Measurements from ENCODE around the gene MRPL36.

DNA sequence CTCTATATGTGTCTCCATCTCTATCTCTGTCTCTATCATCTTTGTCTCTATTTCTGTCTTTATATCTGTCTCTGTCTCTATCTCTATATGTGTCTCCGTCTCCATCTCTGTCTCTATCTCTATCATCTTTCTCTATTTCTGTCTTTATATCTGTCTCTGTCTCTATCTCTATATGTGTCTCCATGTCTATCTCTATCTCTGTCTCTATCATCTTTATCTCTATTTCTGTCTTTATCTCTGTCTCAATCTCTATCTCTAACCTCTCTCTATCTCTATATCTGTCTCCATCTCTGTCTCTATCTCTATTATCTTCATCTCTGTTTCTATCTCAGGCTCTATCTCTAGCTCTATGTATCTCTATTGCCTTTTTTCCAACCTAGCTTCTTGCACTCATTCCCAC is 46.1 kb upstream of the MRPL36 start:
- TF ChIP-seq GABPA (IDR thresholded peaks at IDR 0.05 in 1 of 2, conservative IDR thresholded peaks at IDR 0.05 in 1 of 2): no peak
- TF ChIP-seq, protein P1, sequence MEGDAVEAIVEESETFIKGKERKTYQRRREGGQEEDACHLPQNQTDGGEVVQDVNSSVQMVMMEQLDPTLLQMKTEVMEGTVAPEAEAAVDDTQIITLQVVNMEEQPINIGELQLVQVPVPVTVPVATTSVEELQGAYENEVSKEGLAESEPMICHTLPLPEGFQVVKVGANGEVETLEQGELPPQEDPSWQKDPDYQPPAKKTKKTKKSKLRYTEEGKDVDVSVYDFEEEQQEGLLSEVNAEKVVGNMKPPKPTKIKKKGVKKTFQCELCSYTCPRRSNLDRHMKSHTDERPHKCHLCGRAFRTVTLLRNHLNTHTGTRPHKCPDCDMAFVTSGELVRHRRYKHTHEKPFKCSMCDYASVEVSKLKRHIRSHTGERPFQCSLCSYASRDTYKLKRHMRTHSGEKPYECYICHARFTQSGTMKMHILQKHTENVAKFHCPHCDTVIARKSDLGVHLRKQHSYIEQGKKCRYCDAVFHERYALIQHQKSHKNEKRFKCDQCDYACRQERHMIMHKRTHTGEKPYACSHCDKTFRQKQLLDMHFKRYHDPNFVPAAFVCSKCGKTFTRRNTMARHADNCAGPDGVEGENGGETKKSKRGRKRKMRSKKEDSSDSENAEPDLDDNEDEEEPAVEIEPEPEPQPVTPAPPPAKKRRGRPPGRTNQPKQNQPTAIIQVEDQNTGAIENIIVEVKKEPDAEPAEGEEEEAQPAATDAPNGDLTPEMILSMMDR (IDR thresholded peaks at IDR 0.05; ENCODE audit: low read depth, low read length, missing input control): no peak
- TF ChIP-seq, protein P2, sequence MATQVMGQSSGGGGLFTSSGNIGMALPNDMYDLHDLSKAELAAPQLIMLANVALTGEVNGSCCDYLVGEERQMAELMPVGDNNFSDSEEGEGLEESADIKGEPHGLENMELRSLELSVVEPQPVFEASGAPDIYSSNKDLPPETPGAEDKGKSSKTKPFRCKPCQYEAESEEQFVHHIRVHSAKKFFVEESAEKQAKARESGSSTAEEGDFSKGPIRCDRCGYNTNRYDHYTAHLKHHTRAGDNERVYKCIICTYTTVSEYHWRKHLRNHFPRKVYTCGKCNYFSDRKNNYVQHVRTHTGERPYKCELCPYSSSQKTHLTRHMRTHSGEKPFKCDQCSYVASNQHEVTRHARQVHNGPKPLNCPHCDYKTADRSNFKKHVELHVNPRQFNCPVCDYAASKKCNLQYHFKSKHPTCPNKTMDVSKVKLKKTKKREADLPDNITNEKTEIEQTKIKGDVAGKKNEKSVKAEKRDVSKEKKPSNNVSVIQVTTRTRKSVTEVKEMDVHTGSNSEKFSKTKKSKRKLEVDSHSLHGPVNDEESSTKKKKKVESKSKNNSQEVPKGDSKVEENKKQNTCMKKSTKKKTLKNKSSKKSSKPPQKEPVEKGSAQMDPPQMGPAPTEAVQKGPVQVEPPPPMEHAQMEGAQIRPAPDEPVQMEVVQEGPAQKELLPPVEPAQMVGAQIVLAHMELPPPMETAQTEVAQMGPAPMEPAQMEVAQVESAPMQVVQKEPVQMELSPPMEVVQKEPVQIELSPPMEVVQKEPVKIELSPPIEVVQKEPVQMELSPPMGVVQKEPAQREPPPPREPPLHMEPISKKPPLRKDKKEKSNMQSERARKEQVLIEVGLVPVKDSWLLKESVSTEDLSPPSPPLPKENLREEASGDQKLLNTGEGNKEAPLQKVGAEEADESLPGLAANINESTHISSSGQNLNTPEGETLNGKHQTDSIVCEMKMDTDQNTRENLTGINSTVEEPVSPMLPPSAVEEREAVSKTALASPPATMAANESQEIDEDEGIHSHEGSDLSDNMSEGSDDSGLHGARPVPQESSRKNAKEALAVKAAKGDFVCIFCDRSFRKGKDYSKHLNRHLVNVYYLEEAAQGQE (IDR thresholded peaks at IDR 0.05): no peak
- no peak for TF ChIP-seq NR2F2 (IDR thresholded peaks at IDR 0.05)
- no peak for TF ChIP-seq TAF1 (conservative IDR thresholded peaks at IDR 0.05)
- no peak for TF ChIP-seq HNF4G (IDR thresholded peaks at IDR 0.05)
- TF ChIP-seq, protein P3, sequence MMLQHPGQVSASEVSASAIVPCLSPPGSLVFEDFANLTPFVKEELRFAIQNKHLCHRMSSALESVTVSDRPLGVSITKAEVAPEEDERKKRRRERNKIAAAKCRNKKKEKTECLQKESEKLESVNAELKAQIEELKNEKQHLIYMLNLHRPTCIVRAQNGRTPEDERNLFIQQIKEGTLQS (IDR thresholded peaks at IDR 0.05): no peak
- TF ChIP-seq, protein P4, sequence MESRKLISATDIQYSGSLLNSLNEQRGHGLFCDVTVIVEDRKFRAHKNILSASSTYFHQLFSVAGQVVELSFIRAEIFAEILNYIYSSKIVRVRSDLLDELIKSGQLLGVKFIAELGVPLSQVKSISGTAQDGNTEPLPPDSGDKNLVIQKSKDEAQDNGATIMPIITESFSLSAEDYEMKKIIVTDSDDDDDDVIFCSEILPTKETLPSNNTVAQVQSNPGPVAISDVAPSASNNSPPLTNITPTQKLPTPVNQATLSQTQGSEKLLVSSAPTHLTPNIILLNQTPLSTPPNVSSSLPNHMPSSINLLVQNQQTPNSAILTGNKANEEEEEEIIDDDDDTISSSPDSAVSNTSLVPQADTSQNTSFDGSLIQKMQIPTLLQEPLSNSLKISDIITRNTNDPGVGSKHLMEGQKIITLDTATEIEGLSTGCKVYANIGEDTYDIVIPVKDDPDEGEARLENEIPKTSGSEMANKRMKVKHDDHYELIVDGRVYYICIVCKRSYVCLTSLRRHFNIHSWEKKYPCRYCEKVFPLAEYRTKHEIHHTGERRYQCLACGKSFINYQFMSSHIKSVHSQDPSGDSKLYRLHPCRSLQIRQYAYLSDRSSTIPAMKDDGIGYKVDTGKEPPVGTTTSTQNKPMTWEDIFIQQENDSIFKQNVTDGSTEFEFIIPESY (IDR thresholded peaks at IDR 0.05): no peak
- TF ChIP-seq, protein P5, sequence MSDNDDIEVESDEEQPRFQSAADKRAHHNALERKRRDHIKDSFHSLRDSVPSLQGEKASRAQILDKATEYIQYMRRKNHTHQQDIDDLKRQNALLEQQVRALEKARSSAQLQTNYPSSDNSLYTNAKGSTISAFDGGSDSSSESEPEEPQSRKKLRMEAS (IDR thresholded peaks at IDR 0.05): no peak
